Type B pancreatic cell (in vitro differentiated cells): ENCODE data around the gene IFIT1B. TPM values are rescaled to one million over a fixed set of nuclear protein-coding genes. Genes with fewer than 3 reads are reported as not detected.

Source experiments
- DNase-seq: peaks from one replicate; pipeline ENCODE4 v3.0.0; 2021; ENCODE audit warnings: mixed read lengths; ENCODE audit not compliant: unreplicated experiment; ENCODE audit errors: extremely low spot score
- H3K27ac Mint-ChIP-seq: 2 replicates; pipeline ENCODE4 v1.8.0; 2021; ENCODE audit warnings: mild to moderate bottlenecking, mixed read lengths
- H3K27me3 Mint-ChIP-seq: 2 replicates; pipeline ENCODE4 v1.8.0; 2021; ENCODE audit warnings: mixed read lengths
- H3K36me3 Mint-ChIP-seq: 2 replicates; pipeline ENCODE4 v1.8.0; 2021; ENCODE audit warnings: mixed read lengths
- H3K4me1 Mint-ChIP-seq: one replicate; pipeline ENCODE4 v1.8.0; 2021; ENCODE audit warnings: mixed read lengths; ENCODE audit not compliant: unreplicated experiment
- H3K4me3 Mint-ChIP-seq: 2 replicates; pipeline ENCODE4 v1.8.0; 2021; ENCODE audit warnings: mild to moderate bottlenecking, mixed read lengths
- H3K9me3 Mint-ChIP-seq: 2 replicates; pipeline ENCODE4 v1.8.0; 2021; ENCODE audit warnings: mixed read lengths
- CTCF ChIP-seq: fragments of 200-600 bp; sonication (generic); conservative IDR thresholded peaks from 2 replicates; pipeline ENCODE4 v1.5.0; 2021; ENCODE audit warnings: antibody characterized with exemption, mild to moderate bottlenecking
- total RNA-seq: library from RNA; stranded (reverse); gene quantifications from 2 replicates; pipeline ENCODE4 v1.2.1, GENCODE V29; 2021; ENCODE audit warnings: low replicate concordance

The IFIT1B gene
- total RNA-seq, 1 donor from 2014 or later = not detected

- Mint-ChIP-seq H3K27ac (no peak overlapping the region), H3K9me3 (no peaks in the 10 kb centered on the region), H3K4me1 (peaks cover 10% of the 10 kb centered on the region), H3K36me3 (no peaks in the 10 kb centered on the region), H3K27me3 (no peaks in the 10 kb centered on the region), H3K4me3 (no peak overlapping the region)
- TF ChIP-seq CTCF = no peak
- no peak for DNase-seq
Observed at GRCh38 chr10:89368129-89368528, 9.7 kb upstream of the IFIT1B start.

GRCh38 chr10:89369156-89370105 is 8.4 kb upstream of the IFIT1B start:
- DNase-seq = no peak
- Mint-ChIP-seq H3K4me1 (peaks cover 15% of the 10 kb centered on the region), H3K27ac (no peak overlapping the region), H3K4me3 (no peak overlapping the region), H3K9me3 (no peaks in the 10 kb centered on the region), H3K36me3 (no peaks in the 10 kb centered on the region), H3K27me3 (no peaks in the 10 kb centered on the region)
- peak; percentile 70 for TF ChIP-seq CTCF

- no peaks in the 10 kb centered on the region for H3K9me3 Mint-ChIP-seq
- no peak overlapping the region for H3K4me3 Mint-ChIP-seq
- H3K27me3 Mint-ChIP-seq = no peaks in the 10 kb centered on the region
- no peak for TF ChIP-seq CTCF
- H3K4me1 Mint-ChIP-seq = peaks cover 17% of the 10 kb centered on the region
- H3K27ac Mint-ChIP-seq = no peak overlapping the region
- DNase-seq = no peak
- no peaks in the 10 kb centered on the region for H3K36me3 Mint-ChIP-seq
Observed at GRCh38 chr10:89371079-89371478, 6.8 kb upstream of the IFIT1B start.

- no peak for DNase-seq
- H3K27me3 Mint-ChIP-seq = no peaks in the 10 kb centered on the region
- no peak overlapping the region for H3K27ac Mint-ChIP-seq
- H3K4me1 Mint-ChIP-seq = peaks cover 17% of the 10 kb centered on the region
- H3K4me3 Mint-ChIP-seq = no peak overlapping the region
- H3K9me3 Mint-ChIP-seq = no peaks in the 10 kb centered on the region
- no peak for TF ChIP-seq CTCF
- no peaks in the 10 kb centered on the region for H3K36me3 Mint-ChIP-seq
Observed at GRCh38 chr10:89371987-89372386, 5.9 kb upstream of the IFIT1B start.

GRCh38 chr10:89373916-89374711 is 3.7 kb upstream of the IFIT1B start:
- no peak for TF ChIP-seq CTCF
- DNase-seq = no peak
- no peak overlapping the region for H3K4me3 Mint-ChIP-seq
- peaks cover 21% of the 10 kb centered on the region for H3K4me1 Mint-ChIP-seq
- H3K27me3 Mint-ChIP-seq = no peaks in the 10 kb centered on the region
- H3K27ac Mint-ChIP-seq = peak overlapping the region; percentile 25
- H3K9me3 Mint-ChIP-seq = no peaks in the 10 kb centered on the region
- H3K36me3 Mint-ChIP-seq = no peaks in the 10 kb centered on the region
